GM19099 (cell line): ENCODE measurements around the gene ADGRL4.

ENCODE experiments used
- POLR2A ChIP-seq: IDR thresholded peaks from 3 replicates; pipeline ENCODE4 v1.6.1; 2011; ENCODE audit warnings: low read depth; ENCODE audit not compliant: insufficient read length; ENCODE audit errors: extremely low read depth

ADGRL4 gene

DNA sequence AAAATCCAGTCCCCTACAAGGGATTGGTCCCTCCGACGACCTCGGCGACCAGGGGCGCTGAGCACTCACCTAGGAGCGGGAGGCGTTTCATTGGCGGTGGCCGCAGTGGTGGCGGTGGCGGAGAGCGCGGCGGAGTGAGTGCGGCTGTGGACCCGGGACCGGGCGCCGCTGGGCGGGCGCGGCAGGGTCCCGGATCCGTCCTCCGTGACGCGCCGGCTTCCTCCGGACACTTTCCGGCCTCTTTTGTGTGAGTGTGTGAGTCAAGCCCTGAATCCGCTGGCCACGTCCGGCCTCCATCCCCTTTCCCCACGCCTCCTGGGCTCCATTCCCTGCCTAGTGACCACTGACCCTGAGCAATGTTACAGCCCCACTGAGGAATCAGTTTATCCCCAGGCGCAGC is at the start of gene ADGRL4:
TSS of gene ADGRL4 (minus strand) at position 167 of the 400 bp plus-strand sequence. CDS start at position 91, 76 bp downstream.
- TF ChIP-seq POLR2A, result no peak

DNA sequence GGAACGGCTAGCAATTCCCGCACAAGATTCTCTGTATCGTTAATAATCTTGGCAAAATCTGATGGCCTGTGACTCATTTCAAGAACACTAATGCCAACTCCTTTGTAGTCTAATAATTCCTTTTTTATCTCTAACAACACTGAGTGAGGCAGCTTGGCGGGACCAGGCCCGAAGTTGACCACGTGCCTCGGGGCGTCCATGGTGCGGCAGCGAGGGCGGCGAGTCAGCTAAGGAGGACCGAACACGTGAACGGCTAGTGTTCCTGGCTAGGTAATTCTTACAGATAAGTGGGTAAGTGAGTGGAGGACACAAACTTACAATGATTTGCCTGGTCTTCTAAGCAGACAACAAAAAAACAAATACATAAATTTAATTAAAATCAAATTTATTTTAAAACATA is 49.3 kb upstream of the ADGRL4 start:
- TF ChIP-seq POLR2A, result no peak

DNA sequence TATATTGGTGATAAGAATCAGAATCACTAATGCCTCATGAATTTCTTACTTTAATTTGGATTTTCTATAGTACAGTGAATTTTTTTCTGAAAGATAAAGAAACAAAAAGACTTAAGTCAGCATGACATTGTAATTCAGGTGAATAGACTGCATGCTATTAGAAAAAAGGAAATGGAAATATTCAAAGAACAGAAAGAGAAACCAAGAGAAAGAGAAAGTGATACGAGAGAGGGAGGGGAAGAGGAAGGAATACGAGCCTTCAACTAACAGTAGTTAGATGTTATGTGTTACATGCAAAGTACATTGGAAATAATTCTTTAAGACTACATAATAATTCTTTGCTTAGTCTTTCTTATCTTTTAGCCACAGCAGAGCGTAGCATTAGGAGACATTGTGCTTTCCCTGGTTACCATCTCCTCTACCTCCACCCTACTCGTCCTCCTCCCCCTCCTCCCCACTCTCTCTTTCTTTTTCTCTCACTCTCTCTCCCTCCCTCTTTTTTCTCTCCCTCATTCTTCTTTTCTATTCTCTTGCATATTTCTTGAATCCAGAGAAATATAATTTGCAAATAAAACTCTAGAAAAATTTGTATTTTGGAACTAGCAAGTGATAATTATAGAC is 46.4 kb upstream of the ADGRL4 start:
- TF ChIP-seq POLR2A, result no peak

DNA sequence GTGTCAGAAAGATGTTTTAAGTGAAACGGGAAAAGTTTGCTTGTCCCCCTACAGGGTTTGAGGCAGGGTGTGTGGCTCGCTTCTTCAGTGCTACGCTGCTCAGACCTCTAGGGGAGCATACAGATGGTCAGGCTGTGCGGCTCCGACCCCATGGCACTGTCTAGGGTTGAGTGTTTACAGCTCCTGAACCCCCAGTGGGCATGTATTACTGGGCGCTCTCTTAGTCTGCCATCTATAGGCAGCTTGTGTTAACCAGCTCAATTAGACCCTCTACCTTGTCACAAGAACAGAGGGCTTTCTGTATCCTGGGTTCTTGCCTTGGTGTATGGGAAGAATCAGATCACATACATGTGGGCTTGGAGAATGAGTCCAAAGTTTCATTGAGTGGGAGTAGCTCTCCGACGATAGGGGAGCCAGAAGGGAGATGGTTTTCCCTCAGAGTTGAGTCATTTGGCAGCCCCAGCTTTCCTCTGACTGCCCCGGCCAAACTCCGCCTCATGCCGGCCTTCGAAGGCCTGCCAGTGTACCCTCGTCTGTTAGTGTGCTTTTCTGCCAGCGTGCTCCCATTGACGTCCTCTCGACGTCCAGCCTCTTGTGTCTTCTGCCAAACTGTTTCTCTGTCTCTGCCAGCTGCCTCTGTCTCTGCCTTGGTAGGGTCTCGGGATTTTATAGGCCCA is 38.6 kb upstream of the ADGRL4 start:
- no peak for TF ChIP-seq POLR2A

DNA sequence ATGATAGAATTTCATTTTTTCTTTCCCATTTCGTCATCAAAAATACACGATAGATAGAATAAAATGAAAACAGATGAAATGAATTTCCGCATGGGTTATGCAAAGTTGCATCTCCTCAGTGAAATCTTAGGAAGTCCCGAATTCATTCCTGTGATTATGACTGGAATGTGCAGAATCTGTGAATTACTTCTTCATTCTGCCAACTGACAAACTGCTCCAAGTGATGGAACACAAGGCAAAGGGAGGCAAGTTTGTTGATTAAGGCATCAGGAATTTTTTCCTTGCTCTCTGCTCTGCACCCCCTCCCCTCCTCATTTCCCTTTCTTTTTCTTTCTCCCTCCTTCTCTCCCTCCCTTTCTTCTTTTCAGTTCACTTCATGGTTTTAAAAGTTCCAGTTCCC is 37.0 kb upstream of the ADGRL4 start:
- no peak for TF ChIP-seq POLR2A

DNA sequence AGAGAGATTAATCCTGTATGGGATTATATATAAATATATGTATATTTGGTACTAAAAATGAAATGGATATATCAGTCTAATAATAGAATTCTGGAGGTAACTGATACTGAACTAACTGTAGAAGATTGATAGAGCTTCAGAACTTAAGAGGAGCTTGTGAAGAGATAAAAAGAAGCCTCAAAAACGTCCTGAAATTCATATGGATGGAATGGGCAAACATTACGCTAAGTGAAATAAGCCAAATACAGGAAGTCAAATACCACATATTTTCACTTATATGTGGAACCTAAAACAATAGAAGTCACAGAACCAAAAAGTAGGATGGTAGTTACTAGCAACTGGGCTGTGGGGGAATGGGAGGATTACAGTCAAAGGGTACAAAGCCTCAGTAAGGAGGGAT is 36.0 kb upstream of the ADGRL4 start:
- no peak for TF ChIP-seq POLR2A

DNA sequence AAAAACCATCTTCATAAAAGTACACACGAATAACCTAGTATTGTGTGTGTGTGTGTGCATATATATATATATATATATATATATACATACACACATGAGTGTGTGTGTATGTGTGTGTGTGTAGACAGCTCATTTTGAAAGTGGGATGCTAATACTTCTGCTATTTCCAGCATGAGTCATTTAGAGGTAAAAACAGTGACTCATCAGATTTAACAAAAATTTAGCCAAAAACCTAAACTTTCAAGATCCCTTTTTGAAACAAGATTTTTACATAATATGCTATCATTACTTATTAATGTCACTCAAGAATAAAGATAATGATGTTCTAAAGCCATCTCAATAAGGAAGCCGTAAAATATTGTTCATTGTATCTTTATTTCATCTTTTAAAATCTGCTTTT is 35.6 kb upstream of the ADGRL4 start:
- no peak for TF ChIP-seq POLR2A

DNA sequence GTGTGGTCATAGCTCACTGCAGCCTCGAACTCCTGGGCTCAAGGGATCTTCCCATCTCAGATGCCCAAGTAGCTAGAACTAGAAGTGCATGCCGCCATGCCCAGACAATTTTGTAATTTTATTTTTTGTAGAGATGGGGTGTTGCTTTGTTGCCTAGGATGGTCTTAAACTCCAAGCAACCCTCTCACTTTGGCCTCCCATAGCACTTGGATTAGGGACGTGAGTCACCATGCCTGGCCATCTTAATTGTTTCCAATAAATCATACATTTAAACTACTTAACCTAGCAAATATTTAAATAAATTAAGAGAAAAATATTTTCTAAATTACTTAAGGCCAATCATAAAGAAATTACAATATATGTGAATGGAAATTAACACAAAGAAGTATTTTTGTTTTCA is 35.1 kb upstream of the ADGRL4 start:
- no peak for TF ChIP-seq POLR2A

DNA sequence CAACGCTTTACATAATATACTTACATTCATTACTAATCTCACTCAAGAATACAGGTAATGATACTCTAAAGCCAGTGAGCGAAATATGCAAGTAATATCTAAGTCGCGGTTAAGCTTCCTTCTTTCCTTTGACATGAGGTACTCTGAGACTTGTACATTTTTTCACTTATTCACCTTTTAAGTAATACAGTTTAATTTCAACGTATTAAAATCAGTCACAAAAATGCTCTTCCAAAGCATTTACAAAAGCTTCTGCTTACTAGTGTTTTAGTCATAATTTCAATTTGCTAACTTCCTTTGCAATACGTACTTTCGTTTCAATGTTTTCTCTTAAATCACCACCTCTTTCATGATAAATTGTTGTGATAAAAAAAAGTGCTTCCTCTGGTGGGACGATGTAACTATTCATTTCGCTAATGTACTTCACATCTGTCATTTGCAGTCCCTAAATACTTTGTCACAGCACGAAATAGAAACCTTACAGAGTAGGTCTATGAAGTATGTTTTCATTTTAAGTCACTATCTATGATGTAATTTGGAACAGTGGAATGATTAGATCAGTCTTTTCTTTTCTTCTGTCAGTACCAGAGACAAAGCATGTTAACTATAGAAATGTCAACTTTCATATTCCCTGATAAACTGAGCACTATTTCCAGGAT is 34.0 kb upstream of the ADGRL4 start:
- TF ChIP-seq POLR2A, result no peak

DNA sequence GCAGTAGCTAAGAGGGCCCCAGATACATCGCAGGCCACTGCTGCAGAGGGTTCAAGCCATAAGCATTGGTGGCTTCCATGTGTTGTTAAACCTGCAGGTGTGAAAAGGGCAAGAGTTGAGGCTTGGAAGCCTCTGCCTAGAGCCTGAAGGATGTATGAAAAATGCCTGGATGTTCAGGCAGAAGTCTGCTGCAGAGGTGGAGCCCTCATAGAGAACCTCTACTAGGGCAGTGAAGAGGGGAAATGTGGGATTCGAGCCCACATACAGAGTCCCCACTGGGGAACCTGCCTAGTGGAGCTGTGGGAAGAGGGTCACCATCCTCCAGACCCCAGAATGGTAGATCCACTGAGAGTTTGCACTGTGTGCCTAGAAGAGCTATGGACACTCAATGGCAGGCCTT is 30.6 kb upstream of the ADGRL4 start:
- no peak for TF ChIP-seq POLR2A

DNA sequence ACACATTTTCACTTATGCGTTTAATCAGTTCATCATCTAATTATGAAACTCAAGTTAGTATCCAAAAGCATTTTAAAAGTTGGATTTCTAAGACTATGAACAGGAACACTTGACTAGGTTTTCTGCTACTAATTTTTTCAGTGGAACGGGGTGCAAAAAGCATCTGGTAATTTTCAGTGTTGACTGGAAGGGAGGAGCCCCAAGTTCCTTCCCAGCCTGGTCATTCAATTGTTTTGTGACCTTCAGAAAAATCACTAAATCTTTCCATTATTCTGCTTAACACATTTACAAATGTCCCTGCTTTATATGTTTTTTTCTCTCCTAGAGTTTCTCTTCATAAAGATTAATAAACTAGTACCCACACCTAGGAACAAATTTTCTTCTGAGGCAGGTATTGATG is 6.0 kb upstream of the ADGRL4 start:
- TF ChIP-seq POLR2A, result no peak

DNA sequence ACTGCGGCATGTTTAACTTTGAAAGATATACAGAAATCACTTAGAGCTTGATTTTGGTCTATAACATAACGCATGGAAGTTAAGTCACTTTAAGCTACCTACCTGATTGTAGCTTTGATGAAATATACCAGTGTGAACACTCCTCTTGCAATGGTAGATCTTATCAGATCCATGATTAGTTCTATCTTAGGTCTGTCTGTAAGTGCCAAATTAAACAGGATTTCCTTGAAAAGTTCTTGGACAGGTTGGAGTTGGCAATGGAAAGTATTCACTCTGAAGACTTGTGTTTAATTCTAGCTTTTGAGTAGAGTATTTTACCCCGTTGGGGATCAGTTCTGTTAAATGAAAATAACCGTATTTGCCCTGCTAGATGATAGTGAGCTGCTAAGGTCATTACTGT is 4.1 kb upstream of the ADGRL4 start:
- TF ChIP-seq POLR2A, result no peak

DNA sequence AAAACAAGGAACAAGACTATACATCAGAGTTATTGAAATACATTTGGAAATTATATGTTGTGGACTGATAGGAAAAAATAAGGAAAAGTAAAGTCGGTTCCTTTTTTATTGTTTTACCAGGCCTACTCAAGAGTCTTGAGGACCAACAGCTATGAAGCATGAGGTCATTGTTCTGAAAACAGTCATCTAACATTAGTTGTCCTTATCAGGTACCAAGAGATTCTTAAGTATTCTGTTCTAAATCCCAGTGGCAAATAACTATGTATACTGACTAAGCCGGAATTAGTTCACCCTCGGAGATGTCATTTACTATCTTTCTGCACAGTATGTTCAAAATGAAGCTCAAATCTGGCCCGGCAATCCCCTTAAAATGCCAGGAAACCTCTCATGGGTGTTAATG is 585 bp downstream of the ADGRL4 start:
- no peak for TF ChIP-seq POLR2A

DNA sequence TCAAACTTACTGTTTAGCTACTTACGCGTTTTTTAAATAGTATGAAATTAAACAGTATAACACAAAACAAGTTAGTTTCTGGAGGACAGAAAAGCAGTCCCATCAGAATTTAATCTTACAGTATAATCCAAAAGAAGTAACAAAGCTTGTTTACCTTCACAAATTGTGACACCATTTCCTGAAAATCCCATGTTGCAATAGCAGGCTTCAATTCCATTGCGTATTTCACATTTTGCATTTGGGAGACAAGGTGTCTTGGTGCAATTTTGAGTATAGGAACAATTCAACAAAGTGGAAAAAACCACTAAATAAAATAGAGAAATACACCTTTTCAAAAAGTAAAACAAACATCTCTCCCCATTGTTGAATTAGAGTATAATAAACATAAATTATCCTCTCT is 1.6 kb downstream of the ADGRL4 start:
- TF ChIP-seq POLR2A, result no peak

DNA sequence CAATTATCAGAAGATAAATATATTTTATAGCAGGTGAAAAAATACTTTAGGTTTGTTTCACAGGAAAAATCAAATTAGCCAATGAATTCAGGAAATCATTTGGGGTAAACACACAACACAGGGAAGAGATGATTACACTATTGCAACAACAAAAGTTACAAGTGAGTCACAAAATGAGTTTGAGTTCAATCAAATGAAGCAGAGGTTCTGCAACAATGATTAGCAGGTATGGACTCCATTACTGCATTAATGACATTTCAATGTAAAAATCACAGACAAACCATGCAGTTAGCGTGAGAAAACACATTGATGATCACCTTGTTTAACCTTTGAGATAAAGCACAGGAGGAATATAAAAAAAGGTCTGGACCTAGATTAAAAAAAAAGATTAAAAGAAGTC is 9.7 kb downstream of the ADGRL4 start:
- no peak for TF ChIP-seq POLR2A

DNA sequence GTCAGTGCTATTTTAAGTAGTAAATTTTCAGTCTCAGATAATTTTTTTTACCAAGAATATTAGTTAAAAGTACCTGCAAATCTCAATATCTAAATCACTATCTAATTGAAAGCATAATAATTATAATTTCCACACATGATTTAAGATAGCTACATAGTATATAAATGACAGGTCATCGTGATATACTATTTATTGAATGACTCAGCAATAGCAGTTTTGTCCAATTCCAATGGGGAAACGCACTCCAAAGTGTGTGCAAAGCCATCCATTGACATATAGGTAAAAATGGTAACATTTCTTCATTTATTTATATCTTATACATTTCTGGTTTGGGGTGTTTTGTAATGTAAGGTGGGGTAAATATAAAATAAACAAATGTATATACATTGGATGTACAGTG is 19.5 kb downstream of the ADGRL4 start:
- no peak for TF ChIP-seq POLR2A

DNA sequence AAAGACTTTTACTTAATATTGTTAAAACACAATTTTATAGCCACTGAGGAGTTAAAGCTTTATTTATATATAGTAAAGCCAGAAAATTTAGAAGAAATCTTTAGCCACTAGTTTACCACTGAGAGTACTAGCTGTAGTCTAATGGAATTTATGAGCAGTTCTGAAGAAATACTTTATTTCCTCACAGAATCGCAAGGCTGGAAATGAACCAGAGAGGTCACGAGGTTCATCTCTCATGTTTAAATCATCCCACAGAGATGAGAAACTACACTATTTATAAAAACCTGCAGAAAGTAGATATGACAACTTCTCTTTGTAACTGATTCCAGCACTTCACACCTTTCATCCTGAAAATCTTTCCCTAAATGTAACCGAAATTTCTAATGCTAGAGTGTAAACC is 26.0 kb downstream of the ADGRL4 start:
- no peak for TF ChIP-seq POLR2A

DNA sequence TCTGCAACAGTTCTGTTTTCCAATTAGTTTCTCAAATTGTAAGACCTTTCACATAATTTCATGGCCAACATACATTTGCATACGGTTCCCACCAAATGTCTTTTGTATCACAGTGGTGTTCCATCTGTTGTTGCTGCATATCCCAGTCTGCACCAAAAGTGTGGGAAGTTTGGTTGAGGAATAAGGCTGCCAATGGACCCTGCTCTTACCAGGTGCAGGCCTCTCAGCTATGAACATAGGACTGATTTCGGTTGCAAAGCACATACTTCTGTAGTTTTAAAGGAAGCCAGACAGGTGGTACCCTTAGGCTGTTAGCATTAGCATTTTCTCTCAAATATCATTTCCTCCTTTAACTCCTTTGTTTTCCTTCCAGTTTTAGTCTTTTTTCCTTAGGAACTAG is 33.8 kb downstream of the ADGRL4 start:
- TF ChIP-seq POLR2A, result no peak
